HG02981 (cell line): ENCODE data around the gene ZNF197.
"Not testable (repeated sequence)": the region's sequence is repeated elsewhere in the genome, so short reads cannot be mapped to it uniquely, and the experiment has no call there.

Experiments used
- ATAC-seq: cut with Tn5 transposase; IDR thresholded peaks from one replicate; pipeline ENCODE4 v1.9.1; 2021; ENCODE audit warnings: mild to moderate bottlenecking, moderate library complexity; ENCODE audit not compliant: unreplicated experiment

ZNF197 gene

DNA sequence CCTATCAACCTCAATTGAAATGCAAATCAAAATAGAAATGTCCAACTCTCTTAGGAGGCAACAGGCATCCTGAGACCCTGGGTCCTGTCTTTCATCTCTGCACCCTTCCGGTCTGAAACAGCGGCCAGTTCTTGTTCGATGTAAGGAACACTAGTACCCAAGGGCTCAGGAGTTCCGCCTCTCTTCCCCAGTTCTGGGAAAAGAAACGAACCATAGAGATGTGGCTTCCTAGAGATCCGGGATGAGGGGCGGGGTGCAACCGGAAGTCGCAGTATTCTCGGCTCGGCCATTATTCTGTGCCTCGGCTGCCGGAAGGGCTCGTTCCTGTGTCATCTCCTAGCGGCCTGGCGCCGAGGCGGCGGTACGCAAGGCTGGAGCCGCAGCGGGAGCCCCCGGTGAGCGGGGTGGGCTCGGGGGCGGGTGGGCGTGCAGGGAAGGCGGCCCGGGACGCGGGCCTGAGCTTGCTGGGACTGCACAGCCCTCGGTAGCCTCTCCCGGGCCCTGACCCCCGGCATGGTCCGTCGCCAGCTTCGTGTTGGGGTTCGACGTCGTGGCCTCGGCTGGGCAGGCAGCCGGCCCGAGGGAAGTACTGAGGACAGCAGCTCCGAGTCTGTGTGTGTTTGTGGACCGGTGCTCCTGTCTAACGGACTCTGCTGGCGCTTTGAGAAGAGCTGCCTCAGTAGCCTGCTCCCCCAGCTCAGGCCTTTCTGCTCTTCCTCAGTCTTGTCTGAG lies at the start of gene ZNF197:
Gene ZNF197 (plus strand): TSS at position 288 of the 732 bp plus-strand sequence. CDS start 4,119 bp downstream, outside the sequence.
- peak; percentile 93 for ATAC-seq

DNA sequence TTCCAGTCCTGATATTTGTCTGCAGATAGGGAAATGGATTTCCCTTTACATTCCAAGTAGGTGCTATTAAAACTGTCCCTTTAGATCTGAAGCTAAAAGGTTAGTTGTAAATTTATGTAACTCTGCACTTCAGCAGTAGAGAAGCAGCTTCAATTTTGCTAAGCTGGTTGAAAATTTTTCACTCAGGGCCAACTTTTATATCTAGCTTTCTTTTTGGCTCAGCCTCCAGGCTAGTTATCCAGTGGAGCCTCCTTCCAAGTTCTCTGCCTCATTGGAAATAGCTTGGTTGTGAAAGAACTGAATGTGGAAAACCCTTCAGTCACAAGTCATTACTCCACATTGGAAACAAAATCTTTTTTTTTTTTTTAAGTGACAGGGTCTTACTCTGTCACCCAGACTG lies 48.2 kb upstream of the ZNF197 start:
- ATAC-seq = no peak

DNA sequence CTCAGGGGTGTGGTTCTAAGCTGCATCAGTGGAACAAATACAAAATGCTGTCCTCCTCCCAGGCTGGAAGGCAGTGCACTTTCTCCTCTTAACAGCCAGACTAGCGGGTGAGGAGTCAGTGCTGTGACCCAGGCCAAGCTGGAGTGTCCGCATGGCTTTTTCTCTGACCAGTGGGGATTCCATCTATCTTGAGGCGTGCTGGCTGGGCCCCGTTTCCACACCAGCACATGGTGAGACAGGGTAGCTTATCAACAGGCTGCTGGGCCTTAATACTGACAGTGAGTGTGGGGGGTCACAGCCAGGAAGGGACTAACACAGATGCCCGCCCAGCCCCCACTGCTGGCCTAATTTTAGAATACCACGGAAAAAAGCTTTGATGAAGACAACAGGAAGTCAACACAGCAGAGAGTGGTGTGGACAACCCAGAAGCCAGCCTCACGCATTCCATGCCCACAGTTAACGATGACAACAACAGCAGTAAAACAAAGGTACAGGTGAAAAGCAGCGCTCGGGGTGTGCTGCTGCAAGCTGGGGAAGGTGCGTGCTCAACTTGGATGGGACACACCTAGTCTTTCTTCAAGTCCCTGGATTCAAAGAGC lies 47.4 kb upstream of the ZNF197 start:
- not testable (repeated sequence) for ATAC-seq

DNA sequence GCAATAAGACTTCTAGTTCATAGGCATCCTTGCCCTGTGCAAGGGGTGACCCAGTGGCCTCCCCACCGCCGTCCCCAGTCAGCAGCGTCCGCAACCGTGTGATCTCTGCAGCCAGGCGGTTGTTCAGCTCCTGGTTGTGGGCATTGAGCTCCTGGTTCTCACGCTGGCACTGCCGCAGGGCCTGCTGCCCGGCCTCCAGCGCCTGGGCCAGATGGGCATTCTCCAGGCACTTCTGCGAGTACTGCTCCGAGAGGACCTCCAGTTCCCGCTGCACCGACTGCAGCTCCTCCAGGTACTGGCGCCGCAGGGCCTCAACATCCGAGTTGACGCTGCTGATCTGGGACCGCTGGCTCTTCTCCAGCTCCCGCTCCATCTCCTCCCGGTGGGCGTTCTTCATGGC lies 46.5 kb upstream of the ZNF197 start:
- ATAC-seq = not testable (repeated sequence)

DNA sequence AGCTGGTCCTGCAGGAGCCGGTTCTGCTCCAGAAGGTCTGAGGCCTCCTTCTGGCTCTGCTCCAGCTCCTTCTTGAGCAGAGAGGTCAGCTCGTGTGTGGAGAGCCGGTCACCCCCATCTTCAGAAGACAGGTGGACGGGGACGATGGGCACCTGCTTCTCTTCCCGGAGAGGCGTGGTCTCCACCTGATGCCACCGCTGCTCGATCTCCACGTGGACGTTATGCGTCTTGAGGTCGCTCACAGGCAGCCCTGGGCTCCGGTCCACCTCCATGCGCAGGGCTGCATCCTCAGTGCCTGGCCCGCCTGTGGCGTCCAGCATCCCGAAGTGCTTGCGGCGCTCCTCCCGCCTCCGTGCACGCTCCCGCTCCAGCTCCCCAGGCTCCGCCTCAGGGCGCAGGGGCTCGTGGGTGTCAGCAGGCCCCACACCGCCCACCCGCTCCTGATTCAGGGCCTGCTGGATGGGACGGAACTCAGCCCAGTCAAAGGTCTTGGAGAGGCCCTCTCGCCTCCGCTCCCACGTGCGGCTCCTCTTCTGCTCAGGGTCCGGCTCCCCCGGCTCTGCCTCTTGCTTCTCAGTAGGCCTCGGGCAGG lies 45.8 kb upstream of the ZNF197 start:
- ATAC-seq = not testable (repeated sequence)

DNA sequence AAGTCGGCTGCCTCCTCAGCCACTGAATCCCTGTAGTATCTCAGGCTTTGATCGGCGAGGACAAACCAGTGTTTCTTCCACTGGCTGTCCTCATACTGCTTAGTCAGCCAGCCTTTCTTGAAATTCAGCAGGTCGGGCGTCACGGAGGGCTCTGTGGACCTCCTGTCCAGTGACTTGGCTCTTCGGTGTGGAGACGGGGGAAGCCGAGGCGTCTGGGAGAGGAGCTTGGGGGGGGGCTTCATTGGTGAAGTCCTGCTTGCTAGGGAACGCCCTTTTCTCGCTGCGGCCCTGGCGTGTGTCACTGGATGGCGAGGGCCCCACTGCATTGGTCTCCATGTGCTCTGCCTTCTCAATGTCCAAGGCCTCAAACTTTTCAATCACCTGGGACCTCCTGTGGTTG lies 45.1 kb upstream of the ZNF197 start:
- ATAC-seq = not testable (repeated sequence)

DNA sequence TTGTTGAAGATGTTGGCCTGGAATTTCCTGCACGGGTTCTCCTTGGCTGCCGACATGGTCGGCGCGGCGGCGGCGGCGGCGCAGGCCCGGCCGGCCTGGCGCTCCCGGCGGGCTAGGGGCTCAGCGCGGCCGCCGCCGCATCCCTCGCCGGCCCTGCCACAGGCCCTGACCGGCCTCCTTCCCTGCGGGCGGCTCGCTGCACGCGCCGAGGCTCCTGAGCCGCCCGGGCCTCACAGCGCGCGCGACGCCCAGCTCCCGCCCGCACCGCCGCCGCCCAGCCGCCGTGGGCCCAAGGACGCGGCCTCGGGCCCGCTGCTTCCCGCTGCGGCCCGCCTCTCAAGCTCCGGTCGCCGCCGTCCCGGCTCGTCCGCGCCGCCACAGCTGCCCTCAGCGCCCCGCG lies 43.9 kb upstream of the ZNF197 start:
- ATAC-seq = not testable (repeated sequence)

DNA sequence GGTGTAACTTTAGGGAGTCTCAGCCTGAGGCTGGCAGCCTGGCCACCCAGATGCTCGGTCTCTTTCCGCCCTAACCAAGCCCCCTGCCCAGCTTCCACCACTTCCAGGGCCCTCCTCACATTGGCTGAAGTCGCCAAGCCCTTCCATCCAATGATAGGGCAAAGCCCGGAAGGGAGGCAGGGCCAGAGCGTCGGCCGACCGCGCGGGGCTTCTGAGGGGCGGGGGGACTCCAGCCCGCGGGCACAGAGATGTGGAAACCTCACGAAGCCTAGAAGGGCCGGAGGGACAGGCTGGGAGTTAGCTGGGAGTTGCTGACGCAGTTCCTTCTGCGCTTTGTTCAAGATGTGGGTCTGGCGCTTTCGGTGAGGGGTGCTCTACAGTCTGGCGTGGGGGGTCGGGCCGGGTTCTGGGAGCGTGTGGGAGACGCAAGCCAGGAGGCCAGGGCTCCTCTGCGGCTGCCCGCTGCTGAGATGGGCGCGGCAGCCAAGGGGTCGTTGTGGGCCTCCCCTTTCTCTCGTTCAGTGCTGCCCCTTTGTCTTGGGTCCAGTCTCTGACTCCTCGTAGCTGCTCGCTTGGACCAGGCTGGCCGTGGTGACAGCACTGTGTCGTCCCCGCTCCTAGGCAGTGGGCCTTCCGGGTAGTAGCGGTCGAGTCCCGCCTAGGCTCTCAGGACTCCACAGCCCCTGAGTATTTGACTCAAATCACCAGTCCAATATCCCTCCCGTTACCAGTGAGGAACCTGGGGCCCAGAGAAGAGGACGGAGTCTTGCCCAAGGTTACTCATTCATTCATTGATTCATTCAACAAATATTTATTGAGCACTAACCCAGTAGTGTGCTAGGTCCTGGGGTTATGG lies 40.0 kb upstream of the ZNF197 start, which contains the start of gene ZNF660:
Gene ZNF660 (plus strand): TSS at position 319 of the 856 bp plus-strand sequence. CDS start 9,230 bp downstream, outside the sequence.
- ATAC-seq = peak; percentile 79

DNA sequence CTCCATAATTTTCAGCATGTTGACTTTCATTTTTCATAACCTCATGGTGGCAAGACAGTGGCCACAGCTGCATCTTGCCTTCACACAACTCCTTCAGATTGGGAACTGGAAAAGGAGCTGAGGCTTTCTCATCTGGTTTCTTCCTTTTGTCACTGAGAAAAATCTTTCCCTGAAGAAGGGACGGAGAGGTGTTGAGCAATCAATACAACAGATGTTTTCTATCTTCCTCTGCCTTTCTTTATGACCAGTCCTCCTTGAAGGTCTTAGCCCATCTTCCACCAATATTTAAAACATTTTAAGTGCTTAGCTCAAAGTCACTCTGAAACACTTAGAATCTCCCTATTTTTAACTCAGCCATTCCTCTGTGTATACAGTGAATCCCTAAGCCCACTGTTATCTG lies 28.2 kb upstream of the ZNF197 start:
- no peak for ATAC-seq

DNA sequence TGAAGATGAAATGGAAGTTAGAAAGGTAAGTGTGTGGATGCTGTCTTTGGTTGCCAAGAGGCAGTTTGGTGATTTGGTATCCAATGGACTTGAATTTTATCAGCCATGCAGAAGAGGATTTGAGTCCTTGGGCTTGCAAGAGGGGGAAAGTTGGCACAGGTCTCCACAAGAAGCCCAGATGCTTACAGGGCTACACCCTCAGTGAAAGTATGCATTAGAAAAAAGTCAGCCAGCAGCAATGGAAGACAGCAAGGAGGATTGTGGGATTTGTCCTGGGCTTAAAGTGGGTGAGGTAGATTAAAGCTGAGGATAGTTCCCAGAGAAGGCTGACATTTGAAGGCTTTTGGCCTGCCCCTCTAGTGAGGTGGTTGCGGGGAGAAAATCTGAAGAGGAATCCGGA lies 23.1 kb upstream of the ZNF197 start:
- no peak for ATAC-seq

DNA sequence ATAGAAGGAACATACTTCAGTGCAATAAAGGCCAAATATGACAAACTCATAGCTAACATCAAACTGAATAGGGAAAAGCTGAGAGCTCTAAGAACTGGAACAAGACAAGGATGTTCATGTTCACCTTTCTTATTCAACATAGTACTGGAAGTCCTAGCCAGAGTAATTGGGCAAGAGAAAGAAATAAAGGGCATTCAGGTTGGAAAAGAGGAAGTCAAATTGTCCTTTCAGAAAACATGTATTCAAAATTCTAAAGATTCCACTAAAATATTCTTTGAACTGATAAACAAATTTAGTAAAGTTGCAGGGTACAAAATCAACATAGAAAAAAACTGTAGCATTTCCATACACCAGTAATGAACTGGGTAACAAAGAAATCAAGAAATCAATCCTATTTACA lies 12.2 kb upstream of the ZNF197 start:
- no peak for ATAC-seq

DNA sequence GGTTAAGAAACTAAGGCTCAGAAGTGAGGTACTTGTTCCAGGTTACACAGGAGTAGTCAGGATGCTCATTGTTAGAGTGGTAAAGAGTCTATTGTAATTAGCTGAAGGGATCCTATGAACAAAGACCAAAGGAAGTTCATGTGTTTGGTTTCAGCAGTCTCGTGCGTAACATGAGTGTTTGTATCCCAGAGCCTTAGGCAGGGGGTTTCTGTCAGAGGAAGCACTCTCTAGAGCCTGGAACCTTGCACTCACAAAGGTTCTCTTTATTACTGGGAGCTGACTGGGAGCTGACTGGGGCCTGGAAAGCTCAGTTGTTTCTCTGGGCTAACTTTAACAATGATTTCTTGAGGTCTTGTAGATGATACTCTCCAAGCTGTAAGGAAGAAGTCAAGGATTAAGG lies 3.9 kb downstream of the ZNF197 start:
- ATAC-seq = no peak

DNA sequence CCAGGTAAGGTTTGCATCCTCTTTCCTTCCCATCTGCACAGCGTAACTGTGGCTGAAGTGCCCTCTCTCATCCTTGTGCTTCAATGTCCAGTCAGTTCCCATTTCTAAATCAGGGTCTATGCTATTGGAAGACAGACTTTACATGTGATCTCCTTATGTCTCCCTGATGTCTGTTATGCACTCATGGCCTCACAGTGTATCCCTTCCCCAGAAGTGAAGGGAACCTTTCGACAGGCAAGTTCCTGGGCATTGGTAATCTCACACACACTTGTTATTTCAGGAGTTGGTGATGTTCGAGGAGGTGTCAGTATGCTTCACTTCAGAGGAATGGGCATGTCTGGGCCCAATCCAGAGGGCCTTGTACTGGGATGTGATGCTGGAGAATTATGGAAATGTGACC lies 7.4 kb downstream of the ZNF197 start:
- no peak for ATAC-seq

DNA sequence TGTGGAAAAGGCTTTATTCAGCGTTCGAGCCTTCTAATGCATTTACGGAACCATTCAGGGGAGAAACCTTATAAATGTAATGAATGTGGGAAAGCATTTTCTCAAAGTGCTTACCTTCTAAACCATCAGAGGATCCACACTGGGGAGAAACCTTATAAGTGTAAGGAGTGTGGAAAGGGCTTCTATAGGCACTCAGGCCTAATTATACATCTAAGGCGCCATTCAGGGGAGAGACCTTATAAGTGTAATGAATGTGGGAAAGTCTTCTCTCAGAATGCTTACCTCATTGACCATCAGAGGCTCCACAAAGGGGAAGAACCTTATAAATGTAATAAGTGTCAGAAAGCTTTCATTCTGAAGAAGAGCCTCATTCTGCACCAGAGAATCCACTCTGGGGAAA lies 17.5 kb downstream of the ZNF197 start:
- ATAC-seq = no peak

DNA sequence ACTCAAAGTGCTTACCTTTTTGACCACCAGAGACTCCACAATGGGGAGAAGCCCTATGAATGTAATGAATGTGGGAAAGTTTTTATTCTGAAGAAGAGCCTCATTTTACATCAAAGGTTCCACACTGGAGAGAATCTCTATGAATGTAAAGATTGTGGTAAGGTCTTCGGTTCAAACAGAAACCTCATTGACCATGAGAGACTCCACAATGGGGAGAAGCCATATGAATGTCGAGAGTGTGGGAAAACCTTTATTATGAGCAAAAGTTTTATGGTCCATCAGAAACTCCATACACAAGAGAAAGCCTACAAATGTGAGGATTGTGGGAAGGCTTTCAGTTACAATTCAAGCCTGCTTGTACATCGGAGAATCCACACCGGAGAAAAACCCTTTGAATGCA lies 18.2 kb downstream of the ZNF197 start:
- no peak for ATAC-seq

DNA sequence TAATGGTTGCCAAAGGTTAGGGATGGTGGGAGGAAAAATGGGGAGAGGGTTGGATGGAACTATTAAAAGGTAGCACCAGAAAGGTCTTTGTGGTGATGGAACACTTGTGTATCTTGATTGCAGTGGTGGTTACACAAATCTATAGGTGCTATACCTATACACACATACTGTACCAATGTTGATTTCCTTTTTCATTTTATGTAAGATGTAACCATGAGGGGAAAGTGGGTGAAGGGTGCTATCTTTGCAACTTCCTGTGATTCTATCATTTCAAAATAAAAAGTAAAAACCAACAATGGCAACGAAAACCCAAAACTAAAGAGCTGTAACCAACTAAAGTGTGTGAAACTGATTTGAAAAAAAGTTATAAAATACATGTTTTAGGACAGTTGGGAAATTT lies 22.9 kb downstream of the ZNF197 start:
- no peak for ATAC-seq

DNA sequence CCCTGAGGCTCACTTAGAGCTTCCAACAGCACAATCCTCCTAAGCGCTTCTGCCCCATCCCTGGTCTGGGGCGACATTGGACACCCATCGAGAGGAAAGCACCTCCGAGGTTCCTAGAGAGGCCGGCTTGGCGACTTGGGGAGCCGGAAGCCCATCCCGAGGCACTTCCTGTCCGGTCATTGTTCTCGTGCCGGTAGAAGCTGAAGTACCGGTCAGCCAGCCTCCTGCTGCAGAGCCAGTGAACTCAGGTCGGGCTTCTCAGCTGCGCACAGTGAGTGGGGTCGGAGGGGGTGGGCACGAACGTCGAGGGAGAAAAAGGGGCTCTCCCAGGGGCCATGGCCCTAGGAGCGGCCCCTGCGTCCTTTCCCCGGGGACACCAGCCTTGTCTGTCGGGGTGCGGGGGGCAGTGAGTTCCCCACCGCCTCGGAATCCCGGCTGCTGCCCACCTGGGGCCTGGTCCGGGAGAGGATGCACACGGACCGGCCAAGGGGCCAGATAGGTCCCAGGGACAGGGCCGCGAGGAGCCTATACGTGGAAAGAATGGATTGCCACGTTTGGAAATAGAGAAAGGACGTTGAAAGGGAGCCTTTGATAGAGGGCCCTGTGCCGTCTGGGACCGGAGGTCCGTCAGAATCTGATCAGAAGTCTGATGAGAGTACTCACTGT lies 23.9 kb downstream of the ZNF197 start, which contains the start of gene ZNF35:
Gene ZNF35 (plus strand): TSS at position 169 of the 666 bp plus-strand sequence. CDS start 2,336 bp downstream, outside the sequence.
- peak; percentile 95 for ATAC-seq

DNA sequence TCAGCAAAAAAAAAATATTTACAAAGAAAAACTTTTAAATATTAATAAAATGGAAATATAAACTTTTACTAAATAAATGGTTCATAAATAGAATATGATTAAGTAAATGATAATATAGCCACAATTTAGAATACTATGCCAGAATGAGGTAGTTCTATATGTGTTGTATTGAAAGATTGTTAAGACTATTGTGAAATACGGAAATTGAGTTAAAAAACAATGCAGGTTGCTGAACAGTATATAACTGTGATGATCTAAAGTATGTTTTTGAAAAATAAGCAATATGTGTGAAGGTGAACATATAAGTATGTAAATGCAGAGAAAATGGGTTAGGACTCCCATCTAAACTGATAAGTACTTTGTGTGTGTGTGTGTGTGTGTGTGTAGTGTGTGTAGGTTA lies 24.9 kb downstream of the ZNF197 start:
- no peak for ATAC-seq

DNA sequence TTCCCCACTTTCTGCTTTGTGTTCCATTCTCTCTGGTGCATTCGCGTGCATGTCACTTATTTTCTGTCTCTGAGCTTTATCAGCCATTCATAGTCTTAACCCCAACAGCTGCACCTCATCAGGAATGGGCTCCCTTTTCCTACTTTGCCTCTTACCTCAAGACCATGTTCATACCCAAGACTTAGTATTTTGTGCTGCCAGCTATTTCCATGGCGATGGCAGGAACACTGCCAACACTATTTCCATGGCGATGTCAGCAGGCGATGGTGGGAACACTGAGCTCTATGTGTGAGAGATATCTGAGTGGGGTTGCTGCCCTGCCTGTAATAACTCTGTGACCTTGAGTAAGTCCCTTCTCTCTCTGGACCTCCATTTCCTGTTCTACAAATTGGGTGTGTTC lies 29.2 kb downstream of the ZNF197 start:
- ATAC-seq = no peak

DNA sequence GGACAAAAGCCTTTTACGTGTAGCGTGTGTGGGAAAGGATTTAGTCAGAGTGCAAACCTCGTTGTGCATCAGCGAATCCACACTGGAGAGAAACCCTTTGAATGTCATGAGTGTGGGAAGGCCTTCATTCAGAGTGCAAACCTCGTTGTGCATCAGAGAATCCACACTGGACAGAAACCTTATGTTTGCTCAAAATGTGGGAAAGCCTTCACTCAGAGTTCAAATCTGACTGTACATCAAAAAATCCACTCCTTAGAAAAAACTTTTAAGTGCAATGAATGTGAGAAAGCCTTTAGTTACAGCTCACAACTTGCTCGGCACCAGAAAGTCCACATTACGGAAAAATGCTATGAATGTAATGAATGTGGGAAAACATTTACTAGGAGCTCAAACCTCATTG lies 34.2 kb downstream of the ZNF197 start:
- no peak for ATAC-seq

DNA sequence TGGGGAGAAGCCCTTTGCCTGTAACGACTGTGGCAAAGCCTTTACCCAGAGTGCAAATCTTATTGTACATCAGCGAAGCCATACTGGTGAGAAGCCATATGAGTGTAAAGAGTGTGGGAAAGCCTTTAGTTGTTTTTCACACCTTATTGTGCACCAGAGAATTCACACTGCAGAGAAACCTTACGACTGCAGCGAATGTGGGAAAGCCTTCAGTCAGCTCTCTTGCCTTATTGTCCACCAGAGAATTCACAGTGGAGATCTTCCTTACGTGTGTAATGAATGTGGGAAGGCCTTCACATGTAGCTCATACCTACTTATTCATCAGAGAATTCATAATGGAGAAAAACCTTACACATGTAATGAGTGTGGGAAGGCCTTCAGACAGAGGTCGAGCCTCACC lies 34.6 kb downstream of the ZNF197 start:
- no peak for ATAC-seq
